HG02870 (cell line): Measurements from ENCODE around the gene RABL6.
"Not testable (repeated sequence)": the region's sequence is repeated elsewhere in the genome, so short reads cannot be mapped to it uniquely, and the experiment has no call there.

Experiments used
- ATAC-seq: cut with Tn5 transposase; IDR thresholded peaks from one replicate; pipeline ENCODE4 v1.9.1; 2021; ENCODE audit warnings: mild to moderate bottlenecking, moderate library complexity; ENCODE audit not compliant: unreplicated experiment

Gene RABL6

DNA sequence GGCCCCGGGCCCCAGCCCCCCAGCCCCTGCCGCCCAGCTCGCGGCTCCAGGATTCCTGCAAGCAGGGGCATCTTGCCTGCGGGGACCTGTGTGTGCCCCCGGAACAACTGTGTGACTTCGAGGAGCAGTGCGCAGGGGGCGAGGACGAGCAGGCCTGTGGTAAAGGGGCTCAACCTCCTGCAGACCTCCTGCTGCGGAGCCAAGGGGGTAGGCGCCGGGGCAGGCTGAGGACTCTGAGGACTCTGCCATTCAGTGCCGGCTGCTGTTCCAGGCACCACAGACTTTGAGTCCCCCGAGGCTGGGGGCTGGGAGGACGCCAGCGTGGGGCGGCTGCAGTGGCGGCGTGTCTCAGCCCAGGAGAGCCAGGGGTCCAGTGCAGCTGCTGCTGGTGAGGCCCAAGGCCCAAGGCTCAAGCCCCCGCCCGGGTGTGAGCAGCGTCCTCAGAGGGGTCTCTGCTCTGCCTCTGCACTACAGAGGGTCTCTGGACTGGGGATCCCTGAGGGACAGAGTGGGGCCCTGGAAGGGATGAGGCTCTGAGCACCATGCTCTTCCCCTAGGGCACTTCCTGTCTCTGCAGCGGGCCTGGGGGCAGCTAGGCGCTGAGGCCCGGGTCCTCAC lies 47.8 kb downstream of the RABL6 start:
- ATAC-seq: no peak

DNA sequence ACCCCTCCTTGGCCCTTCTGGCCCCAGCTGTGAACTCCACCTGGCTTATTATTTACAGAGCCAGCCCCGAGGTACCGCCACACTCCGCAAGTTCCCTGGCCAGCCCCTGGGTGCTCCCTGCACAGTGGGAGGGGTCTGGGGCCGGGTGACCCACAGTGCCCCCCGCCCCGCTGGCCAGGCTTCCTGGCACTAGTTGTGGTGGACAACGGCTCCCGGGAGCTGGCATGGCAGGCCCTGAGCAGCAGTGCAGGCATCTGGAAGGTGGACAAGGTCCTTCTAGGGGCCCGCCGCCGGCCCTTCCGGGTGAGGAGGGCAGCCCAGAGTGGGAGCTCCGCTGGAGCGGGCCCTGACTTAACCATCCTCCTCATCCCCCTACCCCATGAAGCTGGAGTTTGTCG lies 48.3 kb downstream of the RABL6 start:
- no peak for ATAC-seq

DNA sequence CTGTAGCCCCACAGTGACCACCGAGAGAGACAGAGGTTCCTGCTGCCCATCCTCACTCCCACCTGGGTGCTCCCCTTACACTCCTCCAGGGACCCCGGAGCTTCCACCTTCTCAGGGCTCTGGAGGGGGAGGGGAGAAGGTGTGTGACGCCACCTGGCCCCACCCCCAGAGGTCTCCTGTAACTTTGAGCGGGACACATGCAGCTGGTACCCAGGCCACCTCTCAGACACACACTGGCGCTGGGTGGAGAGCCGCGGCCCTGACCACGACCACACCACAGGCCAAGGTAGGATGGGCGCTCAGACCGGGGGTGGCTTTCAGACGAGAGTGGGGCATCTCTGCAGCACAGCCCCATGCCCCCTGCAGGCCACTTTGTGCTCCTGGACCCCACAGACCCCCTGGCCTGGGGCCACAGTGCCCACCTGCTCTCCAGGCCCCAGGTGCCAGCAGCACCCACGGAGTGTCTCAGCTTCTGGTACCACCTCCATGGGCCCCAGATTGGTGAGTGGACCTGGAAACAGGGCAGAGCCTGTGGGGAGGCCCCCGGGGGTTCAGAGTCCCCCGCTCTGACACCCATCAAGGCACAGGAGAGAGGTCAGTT lies 48.9 kb downstream of the RABL6 start:
- ATAC-seq: no peak

DNA sequence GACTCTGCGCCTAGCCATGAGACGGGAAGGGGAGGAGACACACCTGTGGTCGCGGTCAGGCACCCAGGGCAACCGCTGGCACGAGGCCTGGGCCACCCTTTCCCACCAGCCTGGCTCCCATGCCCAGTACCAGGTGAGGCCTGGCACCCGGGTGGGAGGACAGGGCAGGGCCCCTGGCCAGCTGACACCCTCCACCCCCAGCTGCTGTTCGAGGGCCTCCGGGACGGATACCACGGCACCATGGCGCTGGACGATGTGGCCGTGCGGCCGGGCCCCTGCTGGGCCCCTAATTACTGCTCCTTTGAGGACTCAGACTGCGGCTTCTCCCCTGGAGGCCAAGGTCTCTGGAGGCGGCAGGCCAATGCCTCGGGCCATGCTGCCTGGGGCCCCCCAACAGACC lies 49.4 kb downstream of the RABL6 start:
- no peak for ATAC-seq

DNA sequence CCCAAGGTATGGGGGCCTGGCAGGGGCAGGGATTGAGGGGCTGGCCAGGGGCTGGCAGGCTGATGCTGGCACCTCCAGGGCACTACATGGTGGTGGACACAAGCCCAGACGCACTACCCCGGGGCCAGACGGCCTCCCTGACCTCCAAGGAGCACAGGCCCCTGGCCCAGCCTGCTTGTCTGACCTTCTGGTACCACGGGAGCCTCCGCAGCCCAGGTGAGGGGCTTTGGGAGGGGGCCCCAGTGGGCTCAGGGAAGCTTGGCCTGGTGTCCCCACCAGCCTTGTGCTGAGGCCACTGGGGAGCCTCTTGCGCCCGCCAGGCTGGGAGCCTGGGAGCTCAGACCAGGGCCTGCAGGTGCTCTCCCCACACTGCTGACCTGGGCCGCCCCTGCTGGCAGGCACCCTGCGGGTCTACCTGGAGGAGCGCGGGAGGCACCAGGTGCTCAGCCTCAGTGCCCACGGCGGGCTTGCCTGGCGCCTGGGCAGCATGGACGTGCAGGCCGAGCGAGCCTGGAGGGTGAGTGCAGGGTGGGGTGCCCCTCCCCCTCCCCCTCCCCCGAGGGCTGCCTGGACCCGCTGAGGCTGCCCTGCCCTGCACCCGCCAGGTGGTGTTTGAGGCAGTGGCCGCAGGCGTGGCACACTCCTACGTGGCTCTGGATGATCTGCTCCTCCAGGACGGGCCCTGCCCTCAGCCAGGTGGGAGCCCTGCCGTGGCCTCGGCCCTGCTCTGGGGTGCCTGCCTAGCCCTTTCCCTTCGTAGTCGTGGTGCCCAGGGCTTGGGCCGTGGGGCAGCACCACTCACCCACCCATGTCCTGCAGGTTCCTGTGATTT lies 50.0 kb downstream of the RABL6 start:
- no peak for ATAC-seq

DNA sequence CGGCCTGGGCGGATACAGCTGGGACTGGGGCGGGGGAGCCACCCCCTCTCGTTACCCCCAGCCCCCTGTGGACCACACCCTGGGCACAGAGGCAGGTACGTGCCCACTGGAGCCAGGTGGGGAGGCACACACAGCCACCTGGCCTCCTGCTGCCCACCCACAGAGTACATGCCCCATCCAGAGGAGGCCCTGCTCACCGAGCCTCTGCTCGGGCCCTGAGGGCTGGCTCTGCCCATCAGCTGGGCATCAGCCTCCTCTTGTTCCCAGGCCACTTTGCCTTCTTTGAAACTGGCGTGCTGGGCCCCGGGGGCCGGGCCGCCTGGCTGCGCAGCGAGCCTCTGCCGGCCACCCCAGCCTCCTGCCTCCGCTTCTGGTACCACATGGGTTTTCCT lies 50.7 kb downstream of the RABL6 start:
- no peak for ATAC-seq

DNA sequence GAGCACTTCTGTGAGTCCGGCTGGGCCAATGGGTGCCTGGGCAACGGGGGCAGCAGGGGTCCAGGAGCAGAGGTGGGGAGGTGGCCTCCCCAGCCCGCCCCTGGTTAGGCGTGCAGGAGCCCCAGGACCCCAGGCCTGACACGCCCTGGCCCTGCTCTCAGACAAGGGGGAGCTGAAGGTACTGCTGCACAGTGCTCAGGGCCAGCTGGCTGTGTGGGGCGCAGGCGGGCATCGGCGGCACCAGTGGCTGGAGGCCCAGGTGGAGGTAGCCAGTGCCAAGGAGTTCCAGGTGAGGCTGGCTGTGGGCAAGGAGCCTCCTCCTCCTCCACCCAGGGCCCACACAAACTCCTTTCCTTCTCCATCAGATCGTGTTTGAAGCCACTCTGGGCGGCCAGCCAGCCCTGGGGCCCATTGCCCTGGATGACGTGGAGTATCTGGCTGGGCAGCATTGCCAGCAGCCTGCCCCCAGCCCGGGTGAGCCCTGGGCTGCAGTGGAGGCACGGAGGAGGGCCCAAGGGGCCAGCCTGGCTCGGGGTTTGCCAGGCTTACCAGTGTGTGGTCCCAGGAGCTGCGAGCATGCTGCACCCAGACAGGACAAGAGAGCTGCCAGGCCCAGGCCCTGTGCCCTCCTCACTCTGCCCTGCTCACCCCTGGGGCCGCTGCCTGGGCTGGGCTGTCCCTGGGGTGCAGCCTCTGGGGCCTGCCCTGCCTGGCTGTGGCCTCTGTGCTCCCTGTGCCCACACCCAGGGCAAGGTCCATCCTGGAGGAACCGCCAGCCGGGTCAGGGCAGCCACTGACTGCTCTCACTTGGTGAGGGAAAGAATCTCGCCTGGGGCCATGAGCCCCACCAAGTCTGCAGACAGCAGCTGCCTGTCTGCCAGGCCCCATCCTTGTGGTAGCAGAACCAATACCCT lies 51.4 kb downstream of the RABL6 start:
- no peak for ATAC-seq

DNA sequence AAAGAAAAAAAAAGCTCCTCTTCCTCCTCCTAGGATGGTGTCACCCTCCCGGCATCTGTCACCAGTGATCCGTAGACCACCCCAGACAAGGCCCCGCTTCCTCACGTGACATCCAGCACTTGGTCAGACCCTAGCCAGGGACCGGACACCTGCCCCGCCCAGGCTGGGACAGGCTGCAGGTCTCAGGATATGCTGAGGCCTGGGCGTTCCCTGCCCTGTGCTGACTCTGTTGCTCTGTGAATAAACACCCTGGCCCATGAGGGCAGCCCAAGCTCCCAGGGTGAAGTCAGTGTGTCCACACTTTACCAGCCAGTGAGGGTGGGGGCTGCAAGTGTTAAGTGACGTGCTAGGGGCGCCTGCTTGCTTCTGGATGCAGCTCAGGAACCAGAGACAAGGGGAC lies 52.8 kb downstream of the RABL6 start:
- ATAC-seq: no peak

DNA sequence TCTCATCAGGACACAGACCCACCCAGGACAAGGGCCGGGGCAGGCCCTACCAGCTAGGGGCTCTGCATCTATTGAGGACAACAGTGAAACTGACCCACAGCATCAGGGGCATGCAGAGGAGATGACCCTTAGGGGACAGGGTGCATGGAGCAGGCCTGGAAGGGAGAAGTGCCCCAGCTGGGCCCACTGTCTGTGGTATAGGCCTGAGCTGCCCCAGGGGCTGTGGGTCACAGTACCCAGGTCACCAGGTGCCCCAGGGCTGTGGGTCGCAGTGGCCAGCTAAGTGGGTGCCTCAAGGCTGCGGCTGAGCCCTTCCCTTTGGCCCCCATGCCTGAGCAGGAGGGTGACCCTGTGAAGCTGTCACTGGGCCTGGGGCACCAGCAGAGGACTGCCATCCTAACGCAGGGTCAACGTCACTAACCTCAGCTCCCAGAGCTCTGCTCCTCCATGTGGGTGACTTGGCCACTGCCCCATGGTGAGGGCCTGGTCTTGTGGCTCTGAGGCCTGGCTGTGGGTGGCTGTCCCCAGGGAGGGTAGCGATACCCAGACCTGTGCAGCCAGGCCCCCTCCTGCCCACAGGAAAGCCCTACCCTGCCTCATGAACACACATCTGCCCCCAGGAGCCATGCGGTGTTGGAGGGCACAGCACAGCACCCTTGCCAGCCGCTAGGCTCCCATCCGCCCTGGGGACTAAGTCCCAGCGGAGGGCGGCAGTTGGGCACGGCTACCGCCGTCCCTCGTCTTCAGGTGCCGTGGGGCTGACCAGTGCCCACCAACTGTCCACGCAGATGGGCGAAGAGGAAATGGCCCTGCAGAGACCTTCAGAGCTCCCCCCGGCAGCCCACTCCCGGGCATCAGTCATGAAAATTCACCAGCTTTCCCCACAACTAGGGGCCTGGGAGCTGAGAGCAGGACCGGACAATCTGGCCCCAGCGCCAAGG lies 53.5 kb downstream of the RABL6 start:
- no peak for ATAC-seq

DNA sequence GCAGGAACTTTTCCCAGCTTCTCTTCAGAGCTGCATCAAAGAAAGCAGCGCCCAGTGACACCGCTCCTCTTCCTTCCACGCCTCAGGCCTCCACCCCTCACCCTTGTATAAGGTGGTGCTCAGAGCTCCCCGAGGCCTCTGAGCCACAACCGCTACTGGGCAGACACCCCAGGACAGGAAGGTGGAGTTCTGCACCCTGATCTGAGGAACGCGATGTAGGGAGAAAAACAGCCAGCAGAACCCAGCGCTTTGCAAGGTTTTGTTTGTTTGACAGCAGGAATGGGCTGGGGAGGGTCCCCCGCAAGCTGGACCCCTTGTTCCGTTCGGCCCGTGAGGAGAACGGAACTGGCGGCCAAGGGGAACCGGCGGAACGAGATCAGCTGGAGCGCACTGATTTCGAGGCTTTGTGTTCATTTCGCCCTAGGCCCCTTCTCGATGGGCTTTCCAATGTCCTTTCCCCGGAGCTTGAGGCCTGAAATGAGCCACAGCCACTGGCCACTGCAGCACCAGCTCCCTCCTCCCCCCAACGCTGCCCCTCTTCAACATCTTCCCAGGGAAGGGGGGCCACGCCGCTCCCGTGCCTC lies 54.2 kb downstream of the RABL6 start:
- no peak for ATAC-seq

DNA sequence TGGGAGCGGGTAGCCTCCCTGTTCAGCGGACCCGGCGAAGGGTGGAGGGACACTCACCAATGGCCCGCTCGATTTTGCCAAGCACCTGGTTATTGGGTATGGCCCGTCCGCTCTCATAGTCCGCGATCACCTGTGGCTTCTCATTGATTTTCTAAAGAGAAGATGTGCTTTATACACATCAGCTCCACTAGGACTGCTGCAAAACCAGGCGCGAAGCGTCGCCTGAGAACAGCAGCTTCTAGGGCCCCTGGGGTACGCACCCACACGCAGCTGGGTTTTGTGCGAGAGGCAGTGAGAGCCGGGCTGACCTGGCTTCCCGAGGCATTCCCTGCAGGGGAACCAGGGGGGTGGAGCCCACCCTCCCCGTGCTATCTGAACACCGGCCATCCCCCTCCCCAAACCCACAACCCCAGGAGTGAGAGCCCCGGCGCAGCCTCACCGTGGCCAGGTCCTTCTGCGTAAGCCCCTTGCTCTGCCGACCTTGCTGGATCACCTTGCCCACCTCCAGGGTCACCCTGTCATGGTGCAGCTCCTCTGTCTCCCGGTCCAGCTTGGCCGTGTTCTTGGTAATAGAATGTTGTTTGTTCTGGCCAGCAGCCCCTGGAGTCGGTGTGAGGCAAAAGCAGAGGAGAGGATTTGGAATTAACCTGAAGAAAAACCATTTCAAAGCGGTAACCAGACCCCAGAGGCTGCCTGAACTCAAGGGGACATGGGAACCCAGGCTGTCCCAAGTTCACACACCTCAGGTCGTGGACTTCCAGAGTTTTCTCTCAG lies 55.3 kb downstream of the RABL6 start:
- ATAC-seq: no peak

DNA sequence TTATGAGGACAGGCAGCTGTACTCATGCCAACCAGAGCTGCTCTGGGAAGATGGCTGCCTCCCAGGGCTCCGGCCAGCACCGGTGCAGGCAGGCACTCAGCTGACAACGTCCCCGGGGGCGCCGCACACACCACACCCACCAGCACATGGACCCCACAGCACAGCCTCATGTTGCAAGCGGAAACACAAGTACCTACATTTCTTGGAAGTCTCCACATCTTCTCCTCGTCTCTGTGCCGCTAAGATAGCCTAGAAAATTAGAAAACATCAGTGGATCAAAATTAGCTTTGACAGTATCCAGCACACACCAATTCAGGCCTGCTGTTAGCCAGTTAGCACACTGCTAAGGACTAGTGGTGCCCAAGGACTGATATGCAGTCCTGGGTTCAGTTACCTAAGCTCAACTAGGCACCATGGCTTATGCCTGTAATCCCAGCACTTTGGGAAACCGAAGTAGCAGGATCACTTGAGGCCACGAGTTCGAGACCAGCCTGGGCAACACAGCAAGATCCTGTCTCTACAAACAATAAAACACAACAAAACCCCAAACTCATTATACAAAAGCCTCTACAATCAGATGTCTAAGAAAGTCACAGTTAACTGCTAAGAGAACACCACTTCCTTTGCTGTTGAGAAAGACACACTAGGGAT lies 56.0 kb downstream of the RABL6 start:
- ATAC-seq: no peak

DNA sequence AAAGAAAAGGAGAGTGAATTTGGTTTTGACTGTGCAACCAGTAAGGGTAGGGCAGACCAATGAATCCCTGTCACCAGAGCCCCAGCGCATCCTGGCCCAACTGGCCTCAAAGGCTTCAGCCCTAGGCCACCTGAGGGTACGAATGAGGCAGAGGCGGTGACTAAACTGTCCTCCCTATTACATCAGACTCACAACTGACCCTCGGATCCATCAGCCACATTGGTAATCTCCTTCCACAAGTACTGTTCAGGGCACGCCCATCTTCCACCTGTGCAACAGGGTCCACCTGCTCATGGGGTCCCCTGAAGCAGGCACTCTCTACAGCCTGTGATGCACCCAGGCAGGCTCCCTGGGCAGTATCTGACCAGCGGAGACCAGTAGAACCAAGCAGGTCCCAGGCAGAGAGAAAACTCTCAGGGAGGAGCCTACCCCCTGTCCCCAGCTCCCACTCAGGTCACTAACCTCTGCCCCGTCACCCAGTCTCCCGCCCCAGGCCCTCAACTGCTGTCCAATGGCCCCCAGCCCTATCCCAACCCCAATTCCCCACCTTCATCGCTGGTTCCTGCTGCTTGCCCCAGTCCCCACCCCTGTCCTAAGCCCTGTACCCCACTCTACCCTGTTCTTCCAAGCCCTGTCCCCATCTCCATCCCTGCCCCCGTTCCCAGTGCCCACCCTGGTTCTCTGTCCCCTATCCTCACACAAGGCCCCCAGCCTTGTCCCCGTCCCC lies 57.5 kb downstream of the RABL6 start:
- no peak for ATAC-seq

DNA sequence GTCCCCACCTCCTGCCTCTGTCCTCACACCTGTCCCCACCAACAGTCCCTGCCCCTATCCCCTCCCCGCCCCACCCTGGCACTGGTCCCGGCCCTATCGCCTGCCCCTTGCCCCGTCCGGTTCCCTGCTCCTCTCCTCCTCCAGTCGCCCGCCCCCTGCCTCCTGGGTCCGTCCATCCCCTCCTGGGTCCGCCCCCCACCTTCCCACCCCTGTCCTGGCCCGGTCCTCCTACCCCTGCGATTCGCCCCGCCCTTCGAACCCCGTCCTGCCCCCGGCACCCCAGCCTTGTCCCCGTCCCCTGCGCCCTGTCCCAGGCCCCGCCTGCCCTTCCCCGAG lies 58.0 kb downstream of the RABL6 start:
- no peak for ATAC-seq

DNA sequence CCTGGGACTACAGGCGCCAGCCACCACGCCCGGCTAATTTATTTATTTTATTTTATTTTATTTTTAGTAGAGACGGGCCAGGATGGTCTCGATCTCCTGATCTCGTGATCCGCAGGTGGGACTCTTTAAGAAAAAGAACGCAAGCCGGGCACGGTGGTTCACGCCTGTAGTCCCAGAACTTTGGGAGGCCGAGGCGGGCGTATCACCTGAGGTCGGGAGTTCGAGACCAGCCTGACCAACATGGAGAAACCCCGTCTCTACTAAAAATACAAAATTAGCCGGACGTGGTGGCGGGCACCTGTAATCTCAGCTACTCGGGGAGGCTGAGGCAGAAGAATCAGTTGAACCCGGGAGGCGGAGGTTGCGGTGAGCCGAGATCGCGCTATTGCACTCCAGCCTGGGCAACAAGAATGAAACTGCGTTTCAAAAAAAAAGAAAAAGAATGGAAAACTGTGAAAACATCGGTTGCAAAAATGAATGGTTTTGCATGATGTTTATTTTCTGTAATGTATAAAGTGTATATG lies 59.2 kb downstream of the RABL6 start:
- ATAC-seq: not testable (repeated sequence)

DNA sequence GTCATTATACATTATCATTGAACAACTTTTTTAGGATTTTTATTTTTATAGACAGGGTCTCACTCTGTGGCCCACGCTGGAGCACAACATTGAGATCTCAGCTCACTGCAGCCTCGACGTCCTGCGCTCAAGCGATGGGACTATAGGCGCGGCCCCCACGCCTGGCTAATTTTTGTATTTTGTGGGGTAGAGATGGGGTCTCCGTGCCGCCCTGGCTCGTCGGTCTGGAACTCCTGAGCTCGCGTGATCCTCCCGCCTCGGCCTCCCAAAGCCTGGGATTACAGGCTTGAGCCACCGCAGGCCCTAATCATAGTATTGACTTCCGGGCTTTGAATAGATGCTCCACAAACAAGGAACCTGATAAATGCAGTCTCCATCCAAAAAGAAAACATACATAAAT lies 59.7 kb downstream of the RABL6 start:
- no peak for ATAC-seq

DNA sequence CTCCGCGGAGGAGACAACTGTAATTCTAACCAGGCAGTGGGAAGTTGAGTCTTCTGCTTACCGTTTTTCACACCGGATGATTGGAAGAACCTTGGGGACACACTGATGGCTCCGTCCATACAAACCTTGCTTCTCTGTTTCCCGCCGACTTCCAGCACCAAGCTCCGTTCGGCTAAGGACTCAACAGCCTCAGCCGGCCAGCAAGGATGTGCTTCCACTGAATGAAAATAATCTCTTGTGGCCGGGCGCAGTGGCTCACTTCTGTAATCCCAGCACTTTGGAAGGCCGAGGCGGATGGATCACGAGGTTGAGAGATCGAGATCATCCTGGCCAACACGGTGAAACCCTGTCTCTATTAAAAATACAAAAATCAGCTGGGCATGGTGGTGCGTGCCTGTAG lies 60.2 kb downstream of the RABL6 start:
- no peak for ATAC-seq

DNA sequence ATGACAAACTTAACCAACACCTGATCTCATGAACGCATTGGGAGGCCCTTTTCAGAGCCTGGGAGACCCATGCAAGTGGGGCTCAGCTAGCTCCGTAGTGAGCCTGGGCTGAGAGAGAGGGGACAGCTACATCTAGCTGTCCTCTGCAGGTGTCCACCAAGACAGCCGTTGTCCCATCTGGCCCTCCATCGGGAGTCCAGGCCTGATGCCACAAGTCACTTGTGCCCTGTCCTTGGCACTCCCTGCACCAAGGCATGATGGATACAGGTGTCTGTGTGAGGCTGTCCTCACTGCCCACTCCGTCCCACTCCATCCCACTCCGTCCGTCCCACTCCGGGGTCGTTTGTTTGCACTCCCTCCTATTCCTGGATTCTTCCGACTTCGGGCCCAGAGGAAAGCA lies 60.9 kb downstream of the RABL6 start:
- ATAC-seq: no peak
